SK-N-SH (cell line): Measurements from ENCODE around the gene SORCS3. TPM values are rescaled to one million over a fixed set of nuclear protein-coding genes. Genes with fewer than 3 reads are reported as not detected.

Experiments
- CTCF ChIA-PET: fragments of 300-600, 350-600 bp; formaldehyde crosslinking; extraction: SDS; loops from one replicate; lab custom pipeline; 2021; lab: Yijun Ruan, JAX
- POLR2A ChIA-PET: fragments of 350-600 bp; sonication (Branson Sonifier 250); formaldehyde crosslinking; extraction: SDS; loops from one replicate; lab custom pipeline; 2020; ENCODE audit warnings: antibody characterized with exemption, inconsistent platforms; lab: Yijun Ruan, JAX
- DNase-seq: peaks from one replicate; pipeline ENCODE4 v3.0.0; 2012
- H2AFZ ChIP-seq: fragments of 200-600 bp; sonication (generic); 2 replicates; pipeline ENCODE4 v1.8.1; 2016; ENCODE audit warnings: antibody characterized with exemption, mild to moderate bottlenecking, low read depth
- H3F3A ChIP-seq: fragments of 200-600 bp; sonication (generic); replicated peaks from 2 replicates; pipeline ENCODE3; 2016; ENCODE audit warnings: antibody characterized with exemption, mild to moderate bottlenecking; ENCODE audit not compliant: insufficient read depth
- H3K27ac ChIP-seq, 2 experiments: fragments of 200-500 bp in 1 of 2; fragments of 200-600 bp in 1 of 2; sonication (Bioruptor generic) in 1 of 2; sonication (generic), shearing (Covaris generic) in 1 of 2; 2 replicates each; pipeline versions ENCODE4 v1.5.1 to v1.6.1; 2014 to 2016; ENCODE audit warnings: low read depth in 2 of 2, inconsistent platforms in 1 of 2, low read length in 1 of 2, mild to moderate bottlenecking in 1 of 2, mixed read lengths in 1 of 2
- H3K27me3 ChIP-seq: fragments of 200-600 bp; sonication (generic), shearing (Covaris generic); 2 replicates; pipeline ENCODE4 v1.6.1; 2016; ENCODE audit warnings: mixed run types; ENCODE audit not compliant: insufficient read depth
- H3K36me3 ChIP-seq, 2 experiments: fragments of 200-500 bp in 1 of 2; fragments of 200-600 bp in 1 of 2; sonication (Bioruptor generic) in 1 of 2; sonication (generic) in 1 of 2; replicated peaks in 1 of 2; 2 replicates each; pipeline versions ENCODE3 to v1.5.1; 2014 to 2016; ENCODE audit warnings: low read length in 1 of 2, mild to moderate bottlenecking in 1 of 2; ENCODE audit not compliant: insufficient read depth in 2 of 2, control insufficient read depth in 1 of 2
- H3K4me1 ChIP-seq, 2 experiments: fragments of 200-500 bp in 1 of 2; fragments of 200-600 bp in 1 of 2; sonication (Bioruptor generic) in 1 of 2; sonication (generic), shearing (Covaris generic) in 1 of 2; 2 replicates each; pipeline versions ENCODE4 v1.5.1 to v1.6.1; 2014 to 2016; ENCODE audit warnings: low read depth in 1 of 2, low read length in 1 of 2, mixed run types in 1 of 2; ENCODE audit not compliant: insufficient read depth in 2 of 2, control insufficient read depth in 1 of 2
- H3K4me2 ChIP-seq: fragments of 200-600 bp; sonication (generic), shearing (Covaris generic); 2 replicates; pipeline ENCODE4 v1.6.1; 2017; ENCODE audit warnings: mixed run types
- H3K4me3 ChIP-seq, 2 experiments: fragments of 200-500 bp in 1 of 2; fragments of 200-600 bp in 1 of 2; sonication (Bioruptor generic) in 1 of 2; sonication (generic), shearing (Covaris generic) in 1 of 2; 2 replicates each; pipeline versions ENCODE4 v1.5.1 to v1.8.1; 2014 to 2016; ENCODE audit warnings: low read depth in 2 of 2, inconsistent platforms in 1 of 2, low read length in 1 of 2, mild to moderate bottlenecking in 1 of 2, mixed read lengths in 1 of 2, moderate library complexity in 1 of 2
- H3K79me2 ChIP-seq: fragments of 200-600 bp; sonication (generic); 2 replicates; pipeline ENCODE4 v1.8.1; 2017; ENCODE audit warnings: mild to moderate bottlenecking; ENCODE audit not compliant: insufficient read depth
- H3K9ac ChIP-seq: fragments of 200-600 bp; sonication (generic); 2 replicates; pipeline ENCODE4 v1.6.1; 2017; ENCODE audit warnings: mixed run types
- H3K9me2 ChIP-seq: fragments of 200-600 bp; sonication (generic); 2 replicates; pipeline ENCODE4 v1.6.1; 2017; ENCODE audit warnings: mixed run types
- H3K9me3 ChIP-seq: fragments of 200-600 bp; sonication (generic); 2 replicates; pipeline ENCODE4 v1.6.1; 2017; ENCODE audit warnings: mixed run types, mild to moderate bottlenecking, moderate library complexity
- H4K20me1 ChIP-seq: fragments of 200-600 bp; sonication (generic); 2 replicates; pipeline ENCODE4 v1.6.1; 2017; ENCODE audit warnings: mild to moderate bottlenecking, mixed run types; ENCODE audit not compliant: insufficient read depth
- EP300 ChIP-seq, 2 experiments: IDR thresholded peaks; 2 replicates each; pipeline versions ENCODE4 v1.4.0 to v1.6.1; 2012; ENCODE audit warnings: borderline replicate concordance in 1 of 2, low read depth in 1 of 2, low read length in 1 of 2
- FOXJ3 ChIP-seq: sonication (generic); formaldehyde crosslinking; IDR thresholded peaks from 2 replicates; pipeline ENCODE4 v1.5.1; 2020; ENCODE audit warnings: mild to moderate bottlenecking, missing genetic modification reagents
- GABPA ChIP-seq: IDR thresholded peaks from 2 replicates; pipeline ENCODE4 v1.4.0; 2012; ENCODE audit warnings: low read depth, mild to moderate bottlenecking
- GATA2 ChIP-seq: sonication (generic); formaldehyde crosslinking; IDR thresholded peaks from 2 replicates; pipeline ENCODE4 v1.5.0; 2020; ENCODE audit warnings: mild to moderate bottlenecking, missing genetic modification reagents
- IRF3 ChIP-seq: fragments of 150-350 bp; IDR thresholded peaks from 2 replicates; pipeline ENCODE4 v1.6.1; 2016; ENCODE audit warnings: mild to moderate bottlenecking, low read depth, low read length
- JUND ChIP-seq: IDR thresholded peaks from 2 replicates; pipeline ENCODE4 v1.4.0; 2012
- MEF2A ChIP-seq: IDR thresholded peaks from 2 replicates; pipeline ENCODE4 v1.4.0; 2012; ENCODE audit warnings: low read depth, borderline replicate concordance
- MXI1 ChIP-seq: IDR thresholded peaks from 2 replicates; pipeline ENCODE4 v1.6.1; 2012; ENCODE audit warnings: mild to moderate bottlenecking, low read depth, low read length, improper control_type of control experiment
- NFIC ChIP-seq: IDR thresholded peaks from 2 replicates; pipeline ENCODE4 v1.4.0; 2012; ENCODE audit warnings: borderline replicate concordance
- RAD21 ChIP-seq: IDR thresholded peaks from 2 replicates; pipeline ENCODE4 v1.6.1; 2012; ENCODE audit warnings: mild to moderate bottlenecking, low read length
- RCOR1 ChIP-seq: fragments of 150-350 bp; IDR thresholded peaks from 2 replicates; pipeline ENCODE4 v1.6.1; 2017; ENCODE audit warnings: antibody characterized with exemption, low read length
- RFX5 ChIP-seq: IDR thresholded peaks from 2 replicates; pipeline ENCODE4 v1.6.1; 2012; ENCODE audit warnings: mild to moderate bottlenecking, improper control_type of control experiment, low read length
- SMC3 ChIP-seq: IDR thresholded peaks from 2 replicates; pipeline ENCODE4 v1.6.1; 2012; ENCODE audit warnings: low read depth, low read length, improper control_type of control experiment
- TCF12 ChIP-seq: IDR thresholded peaks from 2 replicates; pipeline ENCODE4 v1.4.0; 2012
- TEAD4 ChIP-seq: IDR thresholded peaks from 2 replicates; pipeline ENCODE4 v1.4.0; 2012; ENCODE audit warnings: mild to moderate bottlenecking, borderline replicate concordance; ENCODE audit not compliant: insufficient read depth
- WGBS: methylation state at CpG from one replicate; pipeline ENCODE4 v1.1.6; 2017; ENCODE audit warnings: low lambda C conversion rate; 5-methylcytosine and 5-hydroxymethylcytosine counted together
- polyA plus RNA-seq, 3 experiments: library from polyadenylated mRNA; depleted of rRNA; stranded (reverse); fragments of >200 nt; gene quantifications; 2 replicates each; pipeline ENCODE4 v1.2.3, GENCODE V29; 2012
- TF ChIP-seq, protein P1 (sequence below): IDR thresholded peaks from 2 replicates; pipeline ENCODE4 v1.4.0; 2012; ENCODE audit warnings: low read depth, borderline replicate concordance
- TF ChIP-seq, protein P2 (sequence below): IDR thresholded peaks from 2 replicates; pipeline ENCODE4 v1.4.0; 2012; ENCODE audit warnings: low read depth

SORCS3 gene
- polyA plus RNA-seq, 1 of the 3 experiments (the other 2 are of a cell fraction), result not detected

DNA sequence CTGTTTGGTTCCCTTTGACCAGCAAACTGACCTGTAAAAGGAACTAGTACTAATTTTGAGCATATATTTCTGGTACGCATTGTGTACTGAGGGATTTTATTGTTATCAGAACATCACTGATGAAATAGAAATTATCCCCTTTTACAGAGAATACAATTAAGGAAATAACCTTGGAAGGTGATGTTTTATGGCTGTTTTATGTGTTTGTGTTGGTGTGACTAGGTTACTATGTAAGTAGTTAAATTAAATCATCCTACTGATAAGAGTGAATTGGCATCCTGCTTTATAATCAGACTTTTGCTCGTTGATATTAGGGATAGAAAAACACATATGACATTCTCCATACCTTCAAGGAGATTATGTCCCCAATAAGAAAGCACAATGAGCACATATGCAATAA lies 596.6 kb downstream of the SORCS3 start (continued):
- TF ChIP-seq, protein P1, sequence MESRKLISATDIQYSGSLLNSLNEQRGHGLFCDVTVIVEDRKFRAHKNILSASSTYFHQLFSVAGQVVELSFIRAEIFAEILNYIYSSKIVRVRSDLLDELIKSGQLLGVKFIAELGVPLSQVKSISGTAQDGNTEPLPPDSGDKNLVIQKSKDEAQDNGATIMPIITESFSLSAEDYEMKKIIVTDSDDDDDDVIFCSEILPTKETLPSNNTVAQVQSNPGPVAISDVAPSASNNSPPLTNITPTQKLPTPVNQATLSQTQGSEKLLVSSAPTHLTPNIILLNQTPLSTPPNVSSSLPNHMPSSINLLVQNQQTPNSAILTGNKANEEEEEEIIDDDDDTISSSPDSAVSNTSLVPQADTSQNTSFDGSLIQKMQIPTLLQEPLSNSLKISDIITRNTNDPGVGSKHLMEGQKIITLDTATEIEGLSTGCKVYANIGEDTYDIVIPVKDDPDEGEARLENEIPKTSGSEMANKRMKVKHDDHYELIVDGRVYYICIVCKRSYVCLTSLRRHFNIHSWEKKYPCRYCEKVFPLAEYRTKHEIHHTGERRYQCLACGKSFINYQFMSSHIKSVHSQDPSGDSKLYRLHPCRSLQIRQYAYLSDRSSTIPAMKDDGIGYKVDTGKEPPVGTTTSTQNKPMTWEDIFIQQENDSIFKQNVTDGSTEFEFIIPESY, result no peak
- TF ChIP-seq JUND (no peak), RAD21 (no peak), EP300 (IDR thresholded peaks at IDR 0.05; ENCODE audit: borderline replicate concordance in 1 of 2, low read depth in 1 of 2, low read length in 1 of 2) (no peak), RCOR1 (no peak), TEAD4 (no peak), GATA2 (CRISPR knock-in tag) (no peak), FOXJ3 (CRISPR knock-in tag) (no peak), RFX5 (no peak)
- TF ChIP-seq, protein P2, sequence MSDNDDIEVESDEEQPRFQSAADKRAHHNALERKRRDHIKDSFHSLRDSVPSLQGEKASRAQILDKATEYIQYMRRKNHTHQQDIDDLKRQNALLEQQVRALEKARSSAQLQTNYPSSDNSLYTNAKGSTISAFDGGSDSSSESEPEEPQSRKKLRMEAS, result no peak

GRCh38 chr10:105239311-105240219 lies 598.5 kb downstream of the SORCS3 start:
- no peaks in the 10 kb centered on the region for H4K20me1 ChIP-seq
- H3K9ac ChIP-seq, result no peak overlapping the region
- ChIA-PET CTCF (interaction anchor here (0.6 to 1.2 kb wide), 3 partner anchors 14 to 37 kb away, joined by 3 to 4 read pairs (median 3); no protein-coding TSS in a partner anchor), POLR2A (no interaction called here)
- no peaks in the 10 kb centered on the region for H3K36me3 ChIP-seq
- no peak overlapping the region for H3K4me2 ChIP-seq
- no peaks in the 10 kb centered on the region for H3K9me3 ChIP-seq
- H3K4me1 ChIP-seq, result peaks cover 0 to 6% of the 10 kb centered on the region in 2 experiments; a peak in 2 of 4 replicates
- H3F3A ChIP-seq, result no peaks in the 10 kb centered on the region
- TF ChIP-seq RFX5, result no peak
- no peak for TF ChIP-seq RAD21
- TF ChIP-seq IRF3, result no peak
- TF ChIP-seq TCF12, result no peak
- no peak for TF ChIP-seq MXI1
- no peak for TF ChIP-seq GATA2 (CRISPR knock-in tag)
- no peak for TF ChIP-seq NFIC
- no peak for TF ChIP-seq RCOR1
- no peak for TF ChIP-seq SMC3
- TF ChIP-seq GABPA, result no peak
- no peak for TF ChIP-seq JUND
- TF ChIP-seq EP300 (IDR thresholded peaks at IDR 0.05; ENCODE audit: borderline replicate concordance in 1 of 2, low read depth in 1 of 2, low read length in 1 of 2), result no peak
- TF ChIP-seq MEF2A, result no peak
- WGBS, result 18% methylated on average over 2 of the region's 2 CpGs
- DNase-seq, result no peak
- no peak overlapping the region for H2AFZ ChIP-seq
- no peaks in the 10 kb centered on the region for H3K27me3 ChIP-seq
- no peak overlapping the region for H3K27ac ChIP-seq
- H3K4me3 ChIP-seq, result no peak overlapping the region
- H3K79me2 ChIP-seq, result no peaks in the 10 kb centered on the region
- no peaks in the 10 kb centered on the region for H3K9me2 ChIP-seq
